H1 (cell line): ENCODE measurements around the gene TCAIM. TPM values are rescaled to one million over a fixed set of nuclear protein-coding genes. Genes with fewer than 3 reads are reported as not detected.

Experiments
- CTCF ChIA-PET: fragments of 300-600 bp; sonication (Branson Sonifier 250); formaldehyde crosslinking; loops from one replicate; lab custom pipeline; 2021; ENCODE audit not compliant: partially characterized antibody; lab: Charles Lee
- POLR2A ChIA-PET: fragments of 300-600 bp; sonication (Branson Sonifier 250); formaldehyde crosslinking; loops from one replicate; lab custom pipeline; 2021; ENCODE audit warnings: inconsistent platforms; ENCODE audit not compliant: partially characterized antibody; lab: Charles Lee
- DNase-seq, 2 experiments: peaks; one replicate each; pipeline versions ENCODE4 v3.0.0 to v3.0.0-alpha.2; 2010 to 2022; ENCODE audit warnings: low spot score in 2 of 2, low read depth in 1 of 2, mixed read lengths in 1 of 2
- FAIRE-seq: peaks from 2 replicates; lab custom pipeline; 2011; peaks lifted over from hg19 to GRCh38; lab: Jason Lieb, UNC
- H2AFZ ChIP-seq: 2 replicates; pipeline ENCODE4 v1.8.1; 2012; ENCODE audit warnings: low read length, inconsistent platforms
- H2AK5ac ChIP-seq: 2 replicates; pipeline ENCODE4 v1.6.1; 2013; ENCODE audit warnings: low read depth, low read length
- H2BK120ac ChIP-seq: replicated peaks from 2 replicates; pipeline ENCODE3; 2013; ENCODE audit warnings: low read depth, low read length, inconsistent platforms
- H2BK12ac ChIP-seq: 2 replicates; pipeline ENCODE4 v1.6.1; 2013; ENCODE audit warnings: low read depth, low read length
- H2BK15ac ChIP-seq: 2 replicates; pipeline ENCODE4 v1.6.1; 2013; ENCODE audit warnings: low read length
- H2BK20ac ChIP-seq: 2 replicates; pipeline ENCODE4 v1.6.1; 2013; ENCODE audit warnings: low read length
- H2BK5ac ChIP-seq: 2 replicates; pipeline ENCODE4 v1.6.1; 2013; ENCODE audit warnings: low read depth, low read length
- H3K14ac ChIP-seq: 2 replicates; pipeline ENCODE4 v1.6.1; 2013; ENCODE audit warnings: inconsistent platforms; ENCODE audit not compliant: insufficient read length
- H3K18ac ChIP-seq: 2 replicates; pipeline ENCODE4 v1.6.1; 2013; ENCODE audit warnings: low read length; ENCODE audit errors: extremely low read depth
- H3K23ac ChIP-seq: 2 replicates; pipeline ENCODE4 v1.6.1; 2013; ENCODE audit warnings: inconsistent platforms; ENCODE audit not compliant: insufficient read length
- H3K23me2 ChIP-seq: 2 replicates; pipeline ENCODE4 v1.6.1; 2013; ENCODE audit warnings: low read depth, low read length
- H3K27ac ChIP-seq: 2 replicates; pipeline ENCODE4 v1.6.1; 2011; ENCODE audit warnings: low read depth, low read length, inconsistent platforms
- H3K27me3 ChIP-seq, 4 experiments: replicated peaks in 1 of 4; 1 replicate in 1 of 4; 2 replicates in 3 of 4; pipeline versions ENCODE4 v1.6.1 to v1.8.1; 2011 to 2013; ENCODE audit warnings: low read length in 3 of 4, mild to moderate bottlenecking in 3 of 4, inconsistent platforms in 2 of 4, mixed read lengths in 2 of 4, moderate library complexity in 1 of 4; ENCODE audit not compliant: control insufficient read depth in 3 of 4, insufficient read depth in 3 of 4; ENCODE audit errors: extremely low read depth in 1 of 4
- H3K36me3 ChIP-seq, 4 experiments: 2 replicates each; pipeline versions ENCODE4 v1.6.1 to v1.8.1; 2011 to 2013; ENCODE audit warnings: mild to moderate bottlenecking in 4 of 4, low read length in 3 of 4, moderate library complexity in 2 of 4, control low read depth in 1 of 4, inconsistent platforms in 1 of 4; ENCODE audit not compliant: insufficient read depth in 4 of 4, control insufficient read depth in 2 of 4
- H3K4ac ChIP-seq: replicated peaks from 2 replicates; pipeline ENCODE3; 2013; ENCODE audit warnings: low read length, low read depth, mixed read lengths, inconsistent platforms; ENCODE audit not compliant: insufficient read length
- H3K4me1 ChIP-seq, 4 experiments: replicated peaks in 1 of 4; 1 replicate in 1 of 4; 2 replicates in 3 of 4; pipeline versions ENCODE4 v1.6.1 to v1.8.1; 2011 to 2013; ENCODE audit warnings: low read length in 3 of 4, inconsistent platforms in 2 of 4, mixed read lengths in 1 of 4; ENCODE audit not compliant: insufficient read depth in 4 of 4, control insufficient read depth in 3 of 4
- H3K4me2 ChIP-seq, 2 experiments: 2 replicates each; pipeline versions ENCODE4 v1.6.1 to v1.8.1; 2011 to 2013; ENCODE audit warnings: low read depth in 2 of 2, low read length in 2 of 2, control low read depth in 1 of 2, inconsistent platforms in 1 of 2, mild to moderate bottlenecking in 1 of 2; ENCODE audit not compliant: insufficient read depth in 1 of 2
- H3K4me3 ChIP-seq, 4 experiments: fragments of 200-600, 300-600 bp in 1 of 4; sonication (generic), shearing (Covaris generic), sonication (Bioruptor Twin) in 1 of 4; 2 replicates each; pipeline versions ENCODE4 v1.5.1 to v1.8.1; 2011 to 2016; ENCODE audit warnings: low read length in 4 of 4, low read depth in 3 of 4, control low read depth in 2 of 4, inconsistent platforms in 2 of 4, mild to moderate bottlenecking in 2 of 4, mixed read lengths in 1 of 4, moderate library complexity in 1 of 4; ENCODE audit not compliant: insufficient read depth in 2 of 4; ENCODE audit errors: extremely low read depth in 1 of 4
- H3K56ac ChIP-seq: replicated peaks from 2 replicates; pipeline ENCODE3; 2013; ENCODE audit warnings: low read depth, mild to moderate bottlenecking, mixed read lengths, low read length, inconsistent platforms; ENCODE audit not compliant: insufficient read length
- H3K79me1 ChIP-seq: 2 replicates; pipeline ENCODE4 v1.6.1; 2013; ENCODE audit warnings: low read depth, low read length, control low read depth
- H3K79me2 ChIP-seq, 2 experiments: 2 replicates each; pipeline versions ENCODE4 v1.6.1 to v1.8.1; 2012 to 2013; ENCODE audit warnings: low read length in 2 of 2, mild to moderate bottlenecking in 2 of 2, inconsistent platforms in 1 of 2; ENCODE audit not compliant: insufficient read depth in 2 of 2, control insufficient read depth in 1 of 2
- H3K9ac ChIP-seq, 4 experiments: replicated peaks in 1 of 4; 1 replicate in 1 of 4; 2 replicates in 3 of 4; pipeline versions ENCODE4 v1.6.1 to v1.8.1; 2011 to 2013; ENCODE audit warnings: low read depth in 3 of 4, low read length in 3 of 4, control low read depth in 2 of 4, mild to moderate bottlenecking in 2 of 4, moderate library complexity in 2 of 4, inconsistent platforms in 1 of 4; ENCODE audit errors: extremely low read depth in 1 of 4
- H3K9me3 ChIP-seq, 2 experiments: 2 replicates each; pipeline versions ENCODE4 v1.6.1 to v1.8.1; 2012 to 2013; ENCODE audit warnings: mild to moderate bottlenecking in 2 of 2, moderate library complexity in 2 of 2, control low read depth in 1 of 2, inconsistent platforms in 1 of 2, low read depth in 1 of 2, low read length in 1 of 2, mixed read lengths in 1 of 2; ENCODE audit not compliant: insufficient read depth in 2 of 2
- H4K20me1 ChIP-seq, 2 experiments: replicated peaks in 1 of 2; 2 replicates each; pipeline versions ENCODE3 to v1.8.1; 2011 to 2013; ENCODE audit warnings: inconsistent platforms in 2 of 2, low read length in 2 of 2, mild to moderate bottlenecking in 1 of 2; ENCODE audit not compliant: insufficient read depth in 2 of 2, control insufficient read depth in 1 of 2
- H4K5ac ChIP-seq: 2 replicates; pipeline ENCODE4 v1.6.1; 2013; ENCODE audit warnings: low read length, low read depth, mixed read lengths, inconsistent platforms; ENCODE audit not compliant: insufficient read length
- H4K8ac ChIP-seq: 2 replicates; pipeline ENCODE4 v1.8.0; 2013; ENCODE audit warnings: mild to moderate bottlenecking, moderate library complexity, low read length, inconsistent platforms; ENCODE audit not compliant: insufficient read depth; ENCODE audit errors: extremely low read depth
- H4K91ac ChIP-seq: replicated peaks from 2 replicates; pipeline ENCODE3; 2013; ENCODE audit warnings: low read length, mixed read lengths, inconsistent platforms; ENCODE audit not compliant: insufficient read length
- SIX5 ChIP-seq: IDR thresholded peaks from 2 replicates; pipeline ENCODE4 v1.6.1; 2011; ENCODE audit warnings: mild to moderate bottlenecking, low read depth, low read length
- polyA plus RNA-seq, 7 experiments: library from polyadenylated mRNA; depleted of rRNA in 3 of 7; stranded (reverse) in 5 of 7; unstranded in 2 of 7; fragments of >200 nt in 5 of 7; fragments of 200-250 nt in 2 of 7; gene quantifications; 1 replicate in 5 of 7; 2 replicates in 1 of 7; 4 replicates in 1 of 7; pipeline versions ENCODE4 v1.2.1 to v1.2.3, GENCODE V29; 2011 to 2013; ENCODE audit warnings: missing spikeins in 2 of 7, mixed read lengths in 2 of 7
- total RNA-seq: library from RNA; stranded (reverse); fragmentation: NEBNext Ultra II Directional; extraction: Animal tissue kit (Norgen Biotek cat#: 25700); gene quantifications from 2 replicates; pipeline ENCODE4 v1.2.1, GENCODE V29; 2021

TCAIM gene
- total and polyA plus RNA-seq, 2 of the 8 experiments (the other 6 are each of a cell fraction or from before 2014, with no cell fraction given): 6.9 to 22.1 TPM

- no peak for FAIRE-seq
- Histone ChIP-seq H4K5ac (no peak overlapping the region), H3K27me3 (no peaks in the 10 kb centered on the region), H4K91ac (no peak overlapping the region), H3K23ac (no peak overlapping the region), H3K4me1 (no peaks in the 10 kb centered on the region), H3K27ac (no peak overlapping the region), H4K8ac (no peak overlapping the region), H2AFZ (no peak overlapping the region), H2BK5ac (no peak overlapping the region), H3K79me1 (no peaks in the 10 kb centered on the region), H3K4me3 (no peak overlapping the region), H3K4me2 (no peak overlapping the region), H3K4ac (no peak overlapping the region), H3K14ac (no peak overlapping the region), H2BK20ac (no peak overlapping the region), H3K36me3 (no peaks in the 10 kb centered on the region), H3K23me2 (no peaks in the 10 kb centered on the region), H2BK15ac (no peak overlapping the region), H3K79me2 (no peaks in the 10 kb centered on the region), H4K20me1 (no peaks in the 10 kb centered on the region), H3K9ac (no peak overlapping the region), H2BK120ac (no peak overlapping the region), H2AK5ac (no peak overlapping the region), H3K18ac (no peak overlapping the region), H3K9me3 (no peaks in the 10 kb centered on the region), H2BK12ac (no peak overlapping the region), H3K56ac (no peak overlapping the region)
- no peak for TF ChIP-seq SIX5
- no peak for DNase-seq
- POLR2A ChIA-PET: no interaction called here
- CTCF ChIA-PET: no interaction called here
Measured at GRCh38 chr3:44329946-44330345, 8.6 kb upstream of the TCAIM start.
